ENCODE measurements around the gene AMPH. TPM values are rescaled to one million over a fixed set of nuclear protein-coding genes. Genes with fewer than 3 reads are reported as not detected.

Gene AMPH
- polyA plus RNA-seq, 1 donor (not counting 4 experiments of a cell fraction or from before 2014, with no cell fraction given) = not detected

- Histone ChIP-seq H3K36me3 (ENCODE audit: control insufficient read depth in 2 of 2, extremely low read depth in 1 of 2, insufficient read depth in 2 of 2, low read length in 2 of 2) (no peaks in the 10 kb centered on the region), H3K9me3 (ENCODE audit: control insufficient read depth, low read depth, low read length) (peaks cover 2% of the 10 kb centered on the region), H3K27ac (ENCODE audit: control insufficient read depth, insufficient read depth, low read length) (no peak overlapping the region), H4K20me1 (ENCODE audit: control insufficient read depth, extremely low read depth, insufficient read depth, low read length) (no peaks in the 10 kb centered on the region), H2AFZ (ENCODE audit: control insufficient read depth, low read length) (no peak overlapping the region), H3K4me3 (ENCODE audit: control insufficient read depth in 2 of 3, extremely low read depth in 1 of 3, insufficient read depth in 2 of 3, low read depth in 1 of 3, low read length in 3 of 3) (no peak overlapping the region), H3K79me2 (ENCODE audit: control insufficient read depth, insufficient read depth, low read length) (no peaks in the 10 kb centered on the region), H3K4me2 (ENCODE audit: control insufficient read depth, extremely low read depth, insufficient read depth, low read depth, low read length) (no peak overlapping the region), H3K4me1 (ENCODE audit: control insufficient read depth, extremely low read depth, insufficient read depth, low read length) (no peaks in the 10 kb centered on the region), H3K27me3 (ENCODE audit: control insufficient read depth, extremely low read depth, insufficient read depth, low read length) (no peaks in the 10 kb centered on the region), H3K9ac (ENCODE audit: control insufficient read depth, extremely low read depth, insufficient read depth, low read length) (no peak overlapping the region), H3K9me1 (ENCODE audit: control insufficient read depth, extremely low read depth, insufficient read depth, low read length) (no peaks in the 10 kb centered on the region)
- DNase-seq (ENCODE audit: low read depth, low spot score) = no peak
- no peak for FAIRE-seq
- no peak for TF ChIP-seq EZH2 (IDR thresholded peaks at IDR 0.05; ENCODE audit: low read length)
- no peak for TF ChIP-seq CTCF (optimal IDR thresholded peaks at IDR 0.05 in 1 of 3, IDR thresholded peaks at IDR 0.05 in 1 of 3, conservative IDR thresholded peaks at IDR 0.05 in 1 of 3; ENCODE audit: extremely low read depth in 1 of 3, insufficient read depth in 2 of 3, low read length in 3 of 3)
- dilution Hi-C loops (cut with MboI; ENCODE audit: extremely low pct_ligation_motif_present, low sequenced_read_pairs) = no loop called here
Observed at GRCh38 chr7:38525857-38526256, 105.3 kb downstream of the AMPH start.

GRCh38 chr7:38524786-38525185 is 106.4 kb downstream of the AMPH start:
- Histone ChIP-seq H3K9me1 (ENCODE audit: control insufficient read depth, extremely low read depth, insufficient read depth, low read length) (no peaks in the 10 kb centered on the region), H4K20me1 (ENCODE audit: control insufficient read depth, extremely low read depth, insufficient read depth, low read length) (no peaks in the 10 kb centered on the region), H2AFZ (ENCODE audit: control insufficient read depth, low read length) (no peak overlapping the region), H3K9me3 (ENCODE audit: control insufficient read depth, low read depth, low read length) (peaks cover 2% of the 10 kb centered on the region), H3K9ac (ENCODE audit: control insufficient read depth, extremely low read depth, insufficient read depth, low read length) (no peak overlapping the region), H3K27me3 (ENCODE audit: control insufficient read depth, extremely low read depth, insufficient read depth, low read length) (no peaks in the 10 kb centered on the region), H3K4me3 (ENCODE audit: control insufficient read depth in 2 of 3, extremely low read depth in 1 of 3, insufficient read depth in 2 of 3, low read depth in 1 of 3, low read length in 3 of 3) (no peak overlapping the region), H3K4me2 (ENCODE audit: control insufficient read depth, extremely low read depth, insufficient read depth, low read depth, low read length) (no peak overlapping the region), H3K36me3 (ENCODE audit: control insufficient read depth in 2 of 2, extremely low read depth in 1 of 2, insufficient read depth in 2 of 2, low read length in 2 of 2) (no peaks in the 10 kb centered on the region), H3K79me2 (ENCODE audit: control insufficient read depth, insufficient read depth, low read length) (no peaks in the 10 kb centered on the region), H3K27ac (ENCODE audit: control insufficient read depth, insufficient read depth, low read length) (no peak overlapping the region), H3K4me1 (ENCODE audit: control insufficient read depth, extremely low read depth, insufficient read depth, low read length) (no peaks in the 10 kb centered on the region)
- TF ChIP-seq CTCF (optimal IDR thresholded peaks at IDR 0.05 in 1 of 3, IDR thresholded peaks at IDR 0.05 in 1 of 3, conservative IDR thresholded peaks at IDR 0.05 in 1 of 3; ENCODE audit: extremely low read depth in 1 of 3, insufficient read depth in 2 of 3, low read length in 3 of 3) (no peak), EZH2 (IDR thresholded peaks at IDR 0.05; ENCODE audit: low read length) (no peak)
- FAIRE-seq (no peak), DNase-seq (ENCODE audit: low read depth, low spot score) (no peak)
- dilution Hi-C loops (cut with MboI; ENCODE audit: extremely low pct_ligation_motif_present, low sequenced_read_pairs) = no loop called here
